Adrenal gland (tissue), 12 donors: ENCODE results near the gene AKAP13. TPM values are rescaled to one million over a fixed set of nuclear protein-coding genes. Genes with fewer than 3 reads are reported as not detected.
"Not testable (repeated sequence)": the region's sequence is repeated elsewhere in the genome, so short reads cannot be mapped to it uniquely, and the experiment has no call there.

Experiments used
- DNase-seq, 7 donors: peaks; one replicate each; pipeline ENCODE4 v3.0.0-alpha.2; 2019 to 2020
- H3K27ac ChIP-seq, 5 donors: fragments of 200-600 bp; sonication (generic) in 4 of 5; 1 replicate in 3 of 5; 2 replicates in 2 of 5; pipeline versions ENCODE4 v1.5.1 to v1.8.0; 2016 to 2020; ENCODE audit warnings: mild to moderate bottlenecking in 1 of 5
- H3K27me3 ChIP-seq: fragments of 200-600 bp; 2 replicates; pipeline ENCODE4 v1.8.0; 2021
- H3K36me3 ChIP-seq, 2 donors: fragments of 200-600 bp; replicated peaks in 1 of 2; 1 replicate in 1 of 2; 2 replicates in 1 of 2; pipeline versions ENCODE4 v1.5.1 to v1.8.0; 2018 to 2022
- H3K4me1 ChIP-seq, 2 donors: fragments of 200-600 bp; replicated peaks in 1 of 2; 1 replicate in 1 of 2; 2 replicates in 1 of 2; pipeline versions ENCODE4 v1.5.1 to v1.8.0; 2018 to 2021
- H3K4me3 ChIP-seq, 4 donors: fragments of 200-600 bp; sonication (generic) in 3 of 4; one replicate each; pipeline ENCODE4 v1.5.1; 2016 to 2018
- H3K9me3 ChIP-seq, 3 donors: fragments of 200-600 bp; sonication (generic) in 1 of 3; replicated peaks in 1 of 3; 1 replicate in 2 of 3; 2 replicates in 1 of 3; pipeline versions ENCODE4 v1.5.1 to v1.8.0; 2016 to 2021
- POLR2A ChIP-seq, 2 donors: fragments of 450-650 bp; IDR thresholded peaks; one replicate each; pipeline ENCODE4 v1.6.1; 2017; ENCODE audit warnings: antibody characterized with exemption in 2 of 2, mild to moderate bottlenecking in 2 of 2, moderate library complexity in 1 of 2
- WGBS, 4 donors: extraction: QIAGEN DNeasy Blood & Tissue Kit in 2 of 4; methylation state at CpG; one replicate each; pipeline versions ENCODE4 v1.1.5 to v1.1.7; 2013 to 2017; 5-methylcytosine and 5-hydroxymethylcytosine counted together
- intact Hi-C, 2 donors: fragments of 100-400 bp; cut with DNase I; formaldehyde crosslinking; loops; one replicate each; pipeline versions ENCODE4 v1.14.1 to v1.15.0; 2022 to 2023
- polyA plus RNA-seq, 3 donors: library from polyadenylated mRNA; stranded (reverse); fragments of 200-250 nt in 2 of 3; fragments of 350-450 nt in 1 of 3; fragmentation: Illumina TruSeq in 1 of 3; extraction: RNeasy Lipid Tissue Mini Kit (QIAGEN cat#74804) in 1 of 3; gene quantifications; one replicate each; pipeline ENCODE4 v1.2.3, GENCODE V29; 2013 to 2014
- total RNA-seq, 9 donors: library from RNA; depleted of rRNA in 4 of 9; stranded (reverse); fragments of >200 nt in 4 of 9; fragments of 120-200 nt in 1 of 9; fragmentation: NEBNext Ultra II Directional in 1 of 9; extraction: Animal tissue kit (Norgen Biotek cat#: 25700) in 1 of 9; gene quantifications; one replicate each; pipeline versions ENCODE4 v1.1.0 to v1.2.4, GENCODE V29; 2013 to 2023
- TF ChIP-seq, protein P1 (sequence below), 6 experiments: fragments of 450-650 bp in 4 of 6; fragments of 200-600 bp in 2 of 6; sonication (generic) in 1 of 6; IDR thresholded peaks; 1 replicate in 5 of 6; 2 replicates in 1 of 6; pipeline versions ENCODE4 v1.5.1 to v1.8.0; 2016 to 2021; ENCODE audit warnings: antibody characterized with exemption in 6 of 6, mild to moderate bottlenecking in 2 of 6, moderate library complexity in 1 of 6
- donor health status: healthy with polysubstance abuse.
- donor health status: Bipolar disorder and iron deficiency.
- donor health status: DM: yes; HTN: yes; CAD: no.
- donor health status: DM: no; HTN: no; CAD: no.
- donor health status: DM: no; HTN: no; CAD: no.
- donor health status: DM: yes; HTN: yes; CAD: no.

AKAP13 gene
- total and polyA plus RNA-seq, 12 donors, result 42.7 to 144 (median 89.2) TPM

DNA sequence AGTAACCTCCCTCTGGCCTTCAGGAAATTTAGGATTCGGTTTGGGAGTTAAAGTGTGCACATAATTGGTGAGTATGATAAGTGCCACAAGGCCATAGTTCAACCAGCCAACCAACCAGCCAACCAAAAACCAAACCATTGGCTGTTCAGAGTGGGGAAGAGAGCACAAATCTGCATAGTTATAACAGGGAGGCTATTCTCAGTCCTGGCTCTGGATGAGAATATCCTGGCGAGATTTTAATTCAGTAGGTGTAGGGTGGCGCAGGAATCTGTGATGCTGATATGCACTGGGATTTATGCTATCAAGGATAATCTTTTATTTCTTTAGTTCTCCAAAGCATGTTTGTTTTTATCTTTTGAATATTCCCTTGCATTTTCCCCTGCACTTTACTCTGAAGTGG, 49.1 kb downstream of the AKAP13 start:
- intact Hi-C loops, result no loop called here
- DNase-seq, result no peak
- no peaks in the 10 kb centered on the region for H3K4me1 ChIP-seq
- no peaks in the 10 kb centered on the region for H3K36me3 ChIP-seq
- H3K4me3 ChIP-seq, result no peak overlapping the region
- WGBS, 4 donors, result 90 to 98% (median 93%) methylated on average over 3 of the region's 3 CpGs
- TF ChIP-seq, protein P1, sequence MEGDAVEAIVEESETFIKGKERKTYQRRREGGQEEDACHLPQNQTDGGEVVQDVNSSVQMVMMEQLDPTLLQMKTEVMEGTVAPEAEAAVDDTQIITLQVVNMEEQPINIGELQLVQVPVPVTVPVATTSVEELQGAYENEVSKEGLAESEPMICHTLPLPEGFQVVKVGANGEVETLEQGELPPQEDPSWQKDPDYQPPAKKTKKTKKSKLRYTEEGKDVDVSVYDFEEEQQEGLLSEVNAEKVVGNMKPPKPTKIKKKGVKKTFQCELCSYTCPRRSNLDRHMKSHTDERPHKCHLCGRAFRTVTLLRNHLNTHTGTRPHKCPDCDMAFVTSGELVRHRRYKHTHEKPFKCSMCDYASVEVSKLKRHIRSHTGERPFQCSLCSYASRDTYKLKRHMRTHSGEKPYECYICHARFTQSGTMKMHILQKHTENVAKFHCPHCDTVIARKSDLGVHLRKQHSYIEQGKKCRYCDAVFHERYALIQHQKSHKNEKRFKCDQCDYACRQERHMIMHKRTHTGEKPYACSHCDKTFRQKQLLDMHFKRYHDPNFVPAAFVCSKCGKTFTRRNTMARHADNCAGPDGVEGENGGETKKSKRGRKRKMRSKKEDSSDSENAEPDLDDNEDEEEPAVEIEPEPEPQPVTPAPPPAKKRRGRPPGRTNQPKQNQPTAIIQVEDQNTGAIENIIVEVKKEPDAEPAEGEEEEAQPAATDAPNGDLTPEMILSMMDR (IDR thresholded peaks at IDR 0.05), result no peak
- no peak for TF ChIP-seq POLR2A (IDR thresholded peaks at IDR 0.05)
- no peak overlapping the region for H3K27ac ChIP-seq
- H3K27me3 ChIP-seq, result no peaks in the 10 kb centered on the region
- no peaks in the 10 kb centered on the region for H3K9me3 ChIP-seq

DNA sequence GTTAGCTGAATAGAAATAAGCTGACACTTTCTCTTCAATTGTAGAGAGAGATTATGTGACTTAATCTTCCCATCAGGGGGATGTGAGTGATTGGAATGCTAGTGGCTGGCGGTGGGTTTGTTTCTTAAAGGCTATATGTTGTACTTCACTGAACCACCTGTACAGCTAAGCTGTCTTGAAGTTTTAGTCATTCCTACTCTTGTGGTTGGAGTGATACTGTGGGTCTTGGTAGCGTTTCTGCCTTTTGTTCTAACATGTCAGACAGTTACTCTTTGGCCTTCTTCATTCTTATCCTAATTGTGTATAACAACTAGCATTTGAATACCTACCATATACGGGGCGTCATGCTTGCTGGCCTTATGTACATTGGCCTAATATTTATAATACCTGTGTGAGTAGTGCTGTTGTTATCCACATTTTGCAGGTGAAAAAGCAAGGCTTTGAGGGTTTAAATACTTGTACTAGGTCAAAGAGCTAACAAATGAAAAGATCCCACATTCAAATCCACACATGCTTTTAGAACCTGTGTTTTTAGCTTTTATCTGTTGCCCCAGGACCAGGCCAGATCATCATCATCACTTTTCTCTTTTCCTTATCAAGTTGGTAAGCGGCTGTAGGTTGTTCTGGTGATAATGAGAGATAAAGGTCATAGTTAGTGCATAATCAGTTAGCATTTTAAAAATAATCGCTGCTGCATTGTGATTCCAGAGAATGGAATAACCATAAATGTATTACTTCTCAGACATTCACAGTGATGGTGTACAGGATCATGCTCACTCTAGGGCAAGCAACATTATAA, 50.2 kb downstream of the AKAP13 start:
- intact Hi-C loops, result no loop called here
- Histone ChIP-seq H3K9me3 (no peaks in the 10 kb centered on the region), H3K4me3 (no peak overlapping the region), H3K36me3 (no peaks in the 10 kb centered on the region), H3K27ac (no peak overlapping the region), H3K27me3 (no peaks in the 10 kb centered on the region), H3K4me1 (no peaks in the 10 kb centered on the region)
- WGBS, 4 donors, result 91 to 97% (median 94%) methylated on average over 6 of the region's 6 CpGs
- no peak for DNase-seq
- no peak for TF ChIP-seq POLR2A (IDR thresholded peaks at IDR 0.05)
- TF ChIP-seq, protein P1 (IDR thresholded peaks at IDR 0.05), result no peak

DNA sequence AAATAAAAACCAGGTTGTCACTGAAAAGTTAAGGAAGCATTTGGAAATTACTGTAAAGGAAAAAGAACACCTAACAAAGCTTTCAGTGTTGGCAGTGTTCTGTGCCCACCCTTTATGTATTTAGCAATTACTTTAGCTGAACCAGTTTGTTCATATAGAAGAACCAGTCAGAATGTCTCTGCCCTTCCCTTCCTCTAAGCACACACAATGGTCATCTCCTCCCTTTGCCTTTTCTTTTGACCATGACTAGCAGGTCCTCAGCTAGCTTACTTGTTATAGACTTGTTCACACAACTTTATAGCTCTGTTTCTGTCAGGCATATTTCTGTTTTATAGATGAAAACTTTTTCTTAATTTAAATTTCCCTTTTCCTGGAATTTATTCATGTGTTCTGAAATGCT, 59.6 kb downstream of the AKAP13 start:
- intact Hi-C loops, result no loop called here
- no peak for DNase-seq
- Histone ChIP-seq H3K4me1 (peaks cover 0 to 17% of the 10 kb centered on the region in 2 donors), H3K4me3 (no peak overlapping the region), H3K27ac (no peak overlapping the region), H3K27me3 (no peaks in the 10 kb centered on the region), H3K9me3 (no peaks in the 10 kb centered on the region), H3K36me3 (no peaks in the 10 kb centered on the region)
- TF ChIP-seq, protein P1 (IDR thresholded peaks at IDR 0.05), result no peak
- no peak for TF ChIP-seq POLR2A (IDR thresholded peaks at IDR 0.05)

DNA sequence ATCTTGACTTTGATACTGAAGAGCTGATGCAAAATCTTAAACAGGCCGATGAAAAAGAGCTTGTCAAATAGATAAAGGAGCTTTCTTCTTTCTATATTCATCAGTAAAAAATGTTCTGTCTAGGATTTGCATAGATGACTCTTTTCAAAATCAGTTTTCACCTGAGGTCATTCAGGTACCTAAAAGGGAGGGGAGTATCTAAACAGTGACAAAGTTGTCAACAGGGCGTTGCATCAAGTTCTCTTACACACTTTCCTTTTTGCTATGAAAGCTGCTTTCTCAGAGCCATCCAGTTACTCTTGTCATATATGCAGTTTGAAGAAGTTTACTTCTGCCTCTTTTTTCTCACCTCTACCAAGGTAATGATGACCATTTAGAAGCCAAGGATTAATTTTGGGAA, 60.0 kb downstream of the AKAP13 start:
- TF ChIP-seq, protein P1 (IDR thresholded peaks at IDR 0.05), result no peak
- TF ChIP-seq POLR2A (IDR thresholded peaks at IDR 0.05), result no peak
- Histone ChIP-seq H3K9me3 (no peaks in the 10 kb centered on the region), H3K36me3 (no peaks in the 10 kb centered on the region), H3K27ac (no peak overlapping the region), H3K27me3 (no peaks in the 10 kb centered on the region), H3K4me3 (no peak overlapping the region), H3K4me1 (peaks cover 0 to 22% of the 10 kb centered on the region in 2 donors)
- WGBS, 4 donors, result 72 to 86% (median 80%) methylated on average over 2 of the region's 2 CpGs
- DNase-seq, result no peak
- intact Hi-C loops, result no loop called here

DNA sequence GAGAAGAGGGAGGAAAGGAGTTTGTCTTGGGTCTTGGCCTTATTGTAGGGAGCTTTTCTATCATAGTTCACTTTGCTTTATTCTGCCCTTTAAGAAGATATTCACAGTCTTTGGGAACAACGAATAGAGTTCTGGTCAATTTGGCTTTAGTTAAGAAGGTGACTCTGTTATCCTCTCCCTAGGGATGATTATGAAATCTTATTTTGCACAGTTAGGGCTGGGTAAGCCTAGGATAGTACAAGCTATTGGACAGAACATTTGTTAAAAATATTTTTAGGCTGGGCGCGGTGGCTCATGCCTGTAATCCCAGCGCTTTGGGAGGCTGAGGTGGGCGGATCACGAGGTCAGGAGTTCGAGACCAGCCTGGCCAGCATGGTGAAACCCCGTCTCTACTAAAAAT, 61.5 kb downstream of the AKAP13 start:
- WGBS, 4 donors, result 74 to 94% (median 86%) methylated on average over 4 to 8 of the region's 8 CpGs
- H3K27ac ChIP-seq, H3K4me3 ChIP-seq, DNase-seq, intact Hi-C loops, H3K27me3 ChIP-seq, H3K36me3 ChIP-seq, H3K9me3 ChIP-seq: not testable (repeated sequence)
- peaks cover 0 to 22% of the 10 kb centered on the region in 2 donors for H3K4me1 ChIP-seq
